GM21723 (cell line): ENCODE measurements around the gene C2orf49.
A peak's percentile ranks its signal among the peaks of the same experiment; 100 is the strongest.

Experiments
- ATAC-seq: cut with Tn5 transposase; IDR thresholded peaks from one replicate; pipeline ENCODE4 v1.9.1; 2021; ENCODE audit warnings: mild to moderate bottlenecking, moderate library complexity; ENCODE audit not compliant: unreplicated experiment

The C2orf49 gene

GRCh38 chr2:105358593-105358992 is 21.3 kb downstream of the C2orf49 start:
- ATAC-seq, result no peak

GRCh38 chr2:105361102-105361889 is 24.0 kb downstream of the C2orf49 start:
- ATAC-seq, result no peak

GRCh38 chr2:105362862-105363591 is 25.7 kb downstream of the C2orf49 start:
- ATAC-seq, result no peak

GRCh38 chr2:105364436-105365139 is 27.2 kb downstream of the C2orf49 start:
- no peak for ATAC-seq

GRCh38 chr2:105365206-105365605 is 27.9 kb downstream of the C2orf49 start:
- ATAC-seq, result no peak

GRCh38 chr2:105368759-105369408 is 31.5 kb downstream of the C2orf49 start:
- ATAC-seq, result no peak

- peak; percentile 95 for ATAC-seq
These were observed 32.7 kb downstream of the C2orf49 start for GRCh38 chr2:105369777-105370690.

GRCh38 chr2:105371156-105371555 is 33.8 kb downstream of the C2orf49 start:
- ATAC-seq, result no peak

GRCh38 chr2:105371810-105372209 is 34.5 kb downstream of the C2orf49 start:
- ATAC-seq, result no peak

- ATAC-seq, result peak; percentile 11
These were observed 36.0 kb downstream of the C2orf49 start for GRCh38 chr2:105373344-105373781.

- peak; percentile 63 for ATAC-seq
These were observed 36.6 kb downstream of the C2orf49 start for GRCh38 chr2:105373895-105374401.

GRCh38 chr2:105375001-105375561 is 37.7 kb downstream of the C2orf49 start:
- ATAC-seq, result no peak

GRCh38 chr2:105376010-105376409 is 38.7 kb downstream of the C2orf49 start:
- ATAC-seq, result no peak

GRCh38 chr2:105376789-105377240 is 39.5 kb downstream of the C2orf49 start:
- ATAC-seq, result no peak

GRCh38 chr2:105377871-105378270 is 40.5 kb downstream of the C2orf49 start:
- no peak for ATAC-seq

GRCh38 chr2:105378276-105378840 is 41.0 kb downstream of the C2orf49 start:
- ATAC-seq, result no peak

- ATAC-seq, result no peak
These were observed 41.6 kb downstream of the C2orf49 start for GRCh38 chr2:105378921-105379383.

GRCh38 chr2:105379741-105380186 is 42.4 kb downstream of the C2orf49 start:
- no peak for ATAC-seq
